HK-2 (cell line): ENCODE data around the gene FCMR.

Experiments used
- DNase-seq: peaks from one replicate; pipeline ENCODE4 v3.0.0-alpha.2; 2018; ENCODE audit not compliant: unreplicated experiment

The FCMR gene

GRCh38 chr1:206901944-206902343 lies 19.8 kb downstream of the FCMR start:
- no peak for DNase-seq

GRCh38 chr1:206900149-206900548 lies 21.6 kb downstream of the FCMR start:
- no peak for DNase-seq

- DNase-seq: no peak
These were observed 22.0 kb downstream of the FCMR start for GRCh38 chr1:206899717-206900116.

GRCh38 chr1:206898915-206899431 lies 22.8 kb downstream of the FCMR start:
- DNase-seq: no peak

GRCh38 chr1:206898089-206898914 lies 23.4 kb downstream of the FCMR start:
- DNase-seq: peak; percentile 25

GRCh38 chr1:206897175-206897574 lies 24.6 kb downstream of the FCMR start, which contains the start of gene IL24:
Gene IL24 (plus strand): TSS chr1:206897443. CDS start chr1:206897833, 390 bp downstream.
- no peak for DNase-seq

- DNase-seq: no peak
These were observed 25.5 kb downstream of the FCMR start for GRCh38 chr1:206896261-206896660.

GRCh38 chr1:206895837-206896242 lies 25.9 kb downstream of the FCMR start:
- DNase-seq: no peak

- no peak for DNase-seq
These were observed 26.4 kb downstream of the FCMR start for GRCh38 chr1:206895325-206895724.

- no peak for DNase-seq
These were observed 28.4 kb downstream of the FCMR start for GRCh38 chr1:206893380-206893779.

GRCh38 chr1:206892351-206892984 lies 29.3 kb downstream of the FCMR start:
- DNase-seq: no peak

- DNase-seq: no peak
These were observed 30.3 kb downstream of the FCMR start for GRCh38 chr1:206891412-206891811.

GRCh38 chr1:206890125-206891060 lies 31.3 kb downstream of the FCMR start:
- no peak for DNase-seq

GRCh38 chr1:206887701-206888100 lies 34.0 kb downstream of the FCMR start:
- DNase-seq: no peak

GRCh38 chr1:206886831-206887230 lies 34.9 kb downstream of the FCMR start:
- no peak for DNase-seq

- DNase-seq: no peak
These were observed 36.2 kb downstream of the FCMR start for GRCh38 chr1:206885341-206886060.

GRCh38 chr1:206883876-206884275 lies 37.9 kb downstream of the FCMR start:
- DNase-seq: no peak

GRCh38 chr1:206883160-206883559 lies 38.6 kb downstream of the FCMR start:
- DNase-seq: no peak

GRCh38 chr1:206882555-206882954 lies 39.2 kb downstream of the FCMR start:
- no peak for DNase-seq

GRCh38 chr1:206880314-206880713 lies 41.4 kb downstream of the FCMR start:
- no peak for DNase-seq

GRCh38 chr1:206878456-206878855 lies 43.3 kb downstream of the FCMR start:
- no peak for DNase-seq
